ENCODE data around the gene CDC14B.

The CDC14B gene

DNA sequence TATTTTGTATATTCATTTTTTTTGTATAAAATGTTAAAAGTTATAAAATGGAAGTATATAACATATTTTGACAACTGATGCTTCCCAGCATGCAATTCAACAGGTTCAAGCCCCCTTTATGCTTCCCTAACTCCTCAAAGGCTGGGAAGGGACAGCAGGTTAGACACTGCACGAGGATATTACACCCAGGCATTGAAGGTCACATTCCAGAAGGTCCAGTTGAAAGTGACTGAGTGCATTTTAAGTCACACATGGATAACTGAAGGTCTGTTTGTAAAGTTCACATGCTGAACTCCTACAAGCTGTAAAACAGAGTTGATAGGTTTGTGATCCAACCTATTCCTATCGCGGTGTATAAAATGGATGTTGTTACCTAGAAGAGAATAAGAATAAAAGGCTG lies 21.9 kb upstream of the CDC14B start:
- no peak for TF ChIP-seq FOXP2 (optimal IDR thresholded peaks at IDR 0.05; ENCODE audit: borderline replicate concordance, extremely low read depth, extremely low read length, insufficient read depth)
- no peak for TF ChIP-seq SIN3A (IDR thresholded peaks at IDR 0.05; ENCODE audit: borderline replicate concordance, insufficient read depth, low read length)
- TF ChIP-seq, protein P1, sequence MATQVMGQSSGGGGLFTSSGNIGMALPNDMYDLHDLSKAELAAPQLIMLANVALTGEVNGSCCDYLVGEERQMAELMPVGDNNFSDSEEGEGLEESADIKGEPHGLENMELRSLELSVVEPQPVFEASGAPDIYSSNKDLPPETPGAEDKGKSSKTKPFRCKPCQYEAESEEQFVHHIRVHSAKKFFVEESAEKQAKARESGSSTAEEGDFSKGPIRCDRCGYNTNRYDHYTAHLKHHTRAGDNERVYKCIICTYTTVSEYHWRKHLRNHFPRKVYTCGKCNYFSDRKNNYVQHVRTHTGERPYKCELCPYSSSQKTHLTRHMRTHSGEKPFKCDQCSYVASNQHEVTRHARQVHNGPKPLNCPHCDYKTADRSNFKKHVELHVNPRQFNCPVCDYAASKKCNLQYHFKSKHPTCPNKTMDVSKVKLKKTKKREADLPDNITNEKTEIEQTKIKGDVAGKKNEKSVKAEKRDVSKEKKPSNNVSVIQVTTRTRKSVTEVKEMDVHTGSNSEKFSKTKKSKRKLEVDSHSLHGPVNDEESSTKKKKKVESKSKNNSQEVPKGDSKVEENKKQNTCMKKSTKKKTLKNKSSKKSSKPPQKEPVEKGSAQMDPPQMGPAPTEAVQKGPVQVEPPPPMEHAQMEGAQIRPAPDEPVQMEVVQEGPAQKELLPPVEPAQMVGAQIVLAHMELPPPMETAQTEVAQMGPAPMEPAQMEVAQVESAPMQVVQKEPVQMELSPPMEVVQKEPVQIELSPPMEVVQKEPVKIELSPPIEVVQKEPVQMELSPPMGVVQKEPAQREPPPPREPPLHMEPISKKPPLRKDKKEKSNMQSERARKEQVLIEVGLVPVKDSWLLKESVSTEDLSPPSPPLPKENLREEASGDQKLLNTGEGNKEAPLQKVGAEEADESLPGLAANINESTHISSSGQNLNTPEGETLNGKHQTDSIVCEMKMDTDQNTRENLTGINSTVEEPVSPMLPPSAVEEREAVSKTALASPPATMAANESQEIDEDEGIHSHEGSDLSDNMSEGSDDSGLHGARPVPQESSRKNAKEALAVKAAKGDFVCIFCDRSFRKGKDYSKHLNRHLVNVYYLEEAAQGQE (IDR thresholded peaks at IDR 0.05; ENCODE audit: insufficient read depth in 1 of 2, low read depth in 2 of 2, low read length in 2 of 2): no peak
- no peak for TF ChIP-seq POLR2AphosphoS5 (IDR thresholded peaks at IDR 0.05; ENCODE audit: low read depth, low read length)

DNA sequence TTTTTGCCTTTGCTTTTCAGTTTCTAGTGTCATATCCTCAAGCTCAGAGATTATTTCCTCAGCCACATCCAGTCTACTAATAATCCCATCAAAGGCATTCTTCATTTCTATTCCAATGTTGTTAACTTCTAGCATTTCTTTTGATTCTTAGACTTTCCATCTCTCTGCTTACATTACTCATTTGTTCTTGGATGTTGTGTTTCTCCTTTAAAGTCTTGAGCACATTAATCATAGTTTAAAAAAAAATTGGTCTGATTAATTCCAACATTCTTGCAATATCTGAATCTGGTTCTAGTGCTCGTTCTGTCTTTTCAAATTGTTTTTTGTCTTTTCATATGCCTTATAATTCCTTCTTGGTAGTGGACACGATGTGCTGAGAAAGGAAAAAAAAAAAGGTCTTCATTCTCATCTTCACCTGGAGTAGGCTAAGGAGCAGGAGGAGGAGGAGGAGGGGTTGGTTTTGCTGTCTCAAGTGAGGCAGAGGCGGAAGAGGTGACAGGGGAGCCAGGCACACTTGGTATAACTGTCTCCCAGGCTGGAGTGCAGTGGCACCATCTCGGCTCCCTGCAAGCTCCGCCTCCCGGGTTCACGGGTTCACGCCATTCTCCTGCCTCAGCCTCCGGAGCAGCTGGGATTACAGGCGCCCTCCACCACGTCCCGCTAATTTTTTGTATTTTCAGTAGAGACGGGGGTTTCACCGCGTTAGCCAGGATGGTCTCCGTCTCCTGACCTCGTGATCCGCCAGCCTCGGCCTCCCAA lies 19.1 kb upstream of the CDC14B start:
- no peak for TF ChIP-seq FOXP2 (optimal IDR thresholded peaks at IDR 0.05; ENCODE audit: borderline replicate concordance, extremely low read depth, extremely low read length, insufficient read depth)

DNA sequence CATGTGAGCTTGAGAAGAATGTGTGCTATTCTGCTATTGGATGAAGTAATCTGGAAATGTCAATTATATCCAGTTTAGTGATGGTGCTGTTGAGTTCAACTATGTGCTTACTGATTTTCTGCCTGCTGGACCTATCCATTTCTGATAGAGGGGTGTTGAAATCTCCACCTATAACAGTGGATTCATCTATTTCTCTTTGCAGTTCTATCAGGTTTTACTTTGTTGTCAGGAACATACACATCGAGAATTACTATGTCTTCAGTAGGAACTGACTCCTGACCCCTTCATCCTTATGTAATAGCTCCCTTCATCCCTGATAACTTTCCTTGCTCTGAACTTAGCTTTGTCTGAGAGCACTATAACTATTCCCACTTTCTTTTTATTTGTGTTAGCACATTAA lies 16.7 kb upstream of the CDC14B start:
- TF ChIP-seq SIN3A (IDR thresholded peaks at IDR 0.05; ENCODE audit: borderline replicate concordance, insufficient read depth, low read length) (no peak), TAF1 (IDR thresholded peaks at IDR 0.05; ENCODE audit: borderline replicate concordance, insufficient read depth, low read length) (no peak), POLR2AphosphoS5 (IDR thresholded peaks at IDR 0.05; ENCODE audit: low read depth, low read length) (no peak), FOXP2 (optimal IDR thresholded peaks at IDR 0.05; ENCODE audit: borderline replicate concordance, extremely low read depth, extremely low read length, insufficient read depth) (no peak)
- TF ChIP-seq, protein P1 (IDR thresholded peaks at IDR 0.05; ENCODE audit: insufficient read depth in 1 of 2, low read depth in 2 of 2, low read length in 2 of 2): no peak

DNA sequence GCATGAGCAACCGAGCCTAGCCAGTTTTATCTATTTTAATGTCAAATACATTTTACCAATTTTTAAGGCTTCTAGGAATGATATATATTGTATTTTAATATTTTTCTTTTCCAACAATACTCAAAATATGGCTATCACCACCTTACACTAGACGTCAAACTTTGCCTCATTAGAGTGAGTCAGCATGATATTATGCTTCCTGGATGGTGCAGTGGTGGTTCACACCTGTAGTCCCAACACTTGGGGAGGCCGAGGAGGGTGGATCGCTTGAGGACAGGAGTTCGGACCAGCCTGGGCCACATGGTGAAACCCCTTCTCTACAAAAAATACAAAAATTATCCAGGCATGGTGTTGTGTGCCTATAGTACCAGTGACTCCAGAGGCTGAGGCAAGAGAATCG lies 7.3 kb upstream of the CDC14B start:
- TF ChIP-seq POLR2AphosphoS5 (IDR thresholded peaks at IDR 0.05; ENCODE audit: low read depth, low read length): no peak
- TF ChIP-seq, protein P1 (IDR thresholded peaks at IDR 0.05; ENCODE audit: insufficient read depth in 1 of 2, low read depth in 2 of 2, low read length in 2 of 2): no peak
- TF ChIP-seq FOXP2 (optimal IDR thresholded peaks at IDR 0.05; ENCODE audit: borderline replicate concordance, extremely low read depth, extremely low read length, insufficient read depth): no peak
- no peak for TF ChIP-seq SIN3A (IDR thresholded peaks at IDR 0.05; ENCODE audit: borderline replicate concordance, insufficient read depth, low read length)
- no peak for TF ChIP-seq TAF1 (IDR thresholded peaks at IDR 0.05; ENCODE audit: borderline replicate concordance, insufficient read depth, low read length)

DNA sequence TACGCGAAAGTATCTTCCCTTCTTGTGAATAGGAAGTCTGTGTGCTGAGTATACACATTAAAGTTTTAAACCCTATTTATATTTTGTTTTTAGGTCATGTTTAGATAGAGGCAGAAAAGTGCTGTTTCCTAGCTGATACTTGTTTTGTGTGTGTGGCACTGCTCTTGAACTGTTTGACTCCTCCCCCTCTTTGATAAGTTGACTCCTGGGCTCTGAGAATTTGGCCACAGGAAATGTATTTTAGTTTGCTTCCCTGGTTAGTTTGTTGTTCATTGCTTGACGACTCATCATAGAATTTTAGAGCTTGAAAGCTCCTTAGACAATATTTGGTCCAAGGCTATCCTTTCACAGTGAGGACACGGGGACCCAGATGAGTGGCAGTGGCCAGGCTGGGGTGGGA lies 2.0 kb upstream of the CDC14B start:
- no peak for TF ChIP-seq FOXP2 (optimal IDR thresholded peaks at IDR 0.05; ENCODE audit: borderline replicate concordance, extremely low read depth, extremely low read length, insufficient read depth)
- no peak for TF ChIP-seq TAF1 (IDR thresholded peaks at IDR 0.05; ENCODE audit: borderline replicate concordance, insufficient read depth, low read length)
- TF ChIP-seq SIN3A (IDR thresholded peaks at IDR 0.05; ENCODE audit: borderline replicate concordance, insufficient read depth, low read length): no peak
- TF ChIP-seq, protein P1 (IDR thresholded peaks at IDR 0.05; ENCODE audit: insufficient read depth in 1 of 2, low read depth in 2 of 2, low read length in 2 of 2): no peak
- no peak for TF ChIP-seq POLR2AphosphoS5 (IDR thresholded peaks at IDR 0.05; ENCODE audit: low read depth, low read length)
